ENCODE measurements around the gene NPM3.

The NPM3 gene

GRCh38 chr10:101782811-101783735, at the start of gene NPM3:
Gene NPM3 (minus strand): TSS chr10:101783446. CDS start chr10:101783390, 56 bp downstream.
- peak; percentile 82 for DNase-seq (ENCODE audit: low spot score)

- no peak for DNase-seq (ENCODE audit: low spot score)
Observed at GRCh38 chr10:101832325-101832771, 49.1 kb upstream of the NPM3 start.

- no peak for DNase-seq (ENCODE audit: low spot score)
Observed at GRCh38 chr10:101831169-101831811, 48.0 kb upstream of the NPM3 start.

- DNase-seq (ENCODE audit: low spot score): peak; percentile 85
Observed at GRCh38 chr10:101830322-101831168, 47.3 kb upstream of the NPM3 start.

DNA sequence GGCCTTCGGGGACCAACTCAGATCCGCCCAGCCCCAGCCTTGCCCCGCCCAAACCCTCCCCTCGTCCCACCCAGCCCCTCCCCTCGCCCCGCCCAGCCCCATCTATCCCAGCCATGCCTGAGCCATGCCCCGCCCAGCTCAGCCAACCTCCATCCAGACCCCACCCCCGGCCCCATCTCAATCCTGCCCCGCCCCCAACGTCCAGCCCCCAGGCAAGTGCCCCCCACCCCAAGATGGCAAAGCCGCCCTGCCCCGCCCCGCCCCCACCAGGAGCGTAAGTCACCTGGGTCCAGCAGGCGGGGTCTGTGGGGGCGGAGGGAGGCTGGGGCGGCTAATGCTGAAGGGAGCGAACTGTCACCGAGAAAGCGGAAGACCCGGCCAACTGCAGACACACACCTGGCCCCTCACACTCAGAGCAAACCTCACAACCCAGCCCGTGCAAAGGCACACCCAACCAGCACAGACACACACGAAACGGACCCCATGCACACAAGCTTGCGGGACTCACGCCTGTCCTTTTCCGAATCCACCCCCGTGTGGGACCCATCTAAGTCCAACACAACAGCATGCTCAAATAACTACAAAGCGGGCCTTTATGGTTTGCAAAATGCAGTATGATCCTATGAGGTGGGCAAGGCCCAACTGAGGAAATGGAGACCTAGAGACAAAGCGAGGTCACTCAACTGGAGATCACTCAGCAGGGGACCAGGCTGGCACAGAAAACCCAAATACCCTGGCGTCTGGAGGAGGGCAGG, 46.5 kb upstream of the NPM3 start:
- DNase-seq (ENCODE audit: low spot score): no peak

GRCh38 chr10:101828766-101829551, 45.7 kb upstream of the NPM3 start:
- no peak for DNase-seq (ENCODE audit: low spot score)

- DNase-seq (ENCODE audit: low spot score): no peak
Observed at GRCh38 chr10:101827919-101828600, 44.8 kb upstream of the NPM3 start.

- no peak for DNase-seq (ENCODE audit: low spot score)
Observed at GRCh38 chr10:101826852-101827434, 43.7 kb upstream of the NPM3 start.

- no peak for DNase-seq (ENCODE audit: low spot score)
Observed at GRCh38 chr10:101824736-101825135, 41.5 kb upstream of the NPM3 start.

DNA sequence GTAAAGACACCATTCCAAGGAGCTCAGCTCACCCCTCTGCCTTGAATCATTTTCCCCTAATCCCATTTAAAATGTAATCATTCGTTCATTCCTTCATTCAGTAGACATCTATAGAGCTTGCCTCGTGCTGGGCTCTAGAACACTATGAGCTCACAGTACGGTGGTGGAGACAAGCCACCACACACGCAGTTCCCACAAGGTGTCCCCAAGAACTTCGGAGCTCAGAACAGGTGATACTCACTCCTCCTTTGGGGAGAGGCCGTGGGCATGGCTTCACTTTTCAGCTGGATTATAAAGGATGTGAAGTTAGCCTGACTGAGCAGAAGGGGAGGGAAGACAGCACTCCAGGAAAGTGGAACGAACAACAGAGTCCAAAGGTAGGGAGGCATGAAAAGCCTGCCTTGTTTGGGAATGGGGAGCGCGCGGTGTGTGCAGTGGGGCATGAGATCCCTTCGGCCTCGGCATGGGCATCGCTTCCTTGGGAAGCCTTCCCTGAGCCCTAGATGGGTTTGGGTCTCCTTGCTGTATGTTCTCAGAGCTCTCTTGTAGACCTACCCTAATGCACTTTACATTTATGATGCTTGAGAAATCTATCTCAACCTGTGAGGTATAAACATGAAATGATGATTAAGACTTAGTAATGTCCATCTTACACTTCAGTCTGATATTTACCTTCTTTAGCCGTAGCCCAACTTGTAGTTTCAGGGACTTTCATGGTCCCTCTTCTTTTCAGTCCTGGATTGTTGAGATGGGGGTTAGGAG, 35.8 kb upstream of the NPM3 start:
- DNase-seq (ENCODE audit: low spot score): no peak

DNA sequence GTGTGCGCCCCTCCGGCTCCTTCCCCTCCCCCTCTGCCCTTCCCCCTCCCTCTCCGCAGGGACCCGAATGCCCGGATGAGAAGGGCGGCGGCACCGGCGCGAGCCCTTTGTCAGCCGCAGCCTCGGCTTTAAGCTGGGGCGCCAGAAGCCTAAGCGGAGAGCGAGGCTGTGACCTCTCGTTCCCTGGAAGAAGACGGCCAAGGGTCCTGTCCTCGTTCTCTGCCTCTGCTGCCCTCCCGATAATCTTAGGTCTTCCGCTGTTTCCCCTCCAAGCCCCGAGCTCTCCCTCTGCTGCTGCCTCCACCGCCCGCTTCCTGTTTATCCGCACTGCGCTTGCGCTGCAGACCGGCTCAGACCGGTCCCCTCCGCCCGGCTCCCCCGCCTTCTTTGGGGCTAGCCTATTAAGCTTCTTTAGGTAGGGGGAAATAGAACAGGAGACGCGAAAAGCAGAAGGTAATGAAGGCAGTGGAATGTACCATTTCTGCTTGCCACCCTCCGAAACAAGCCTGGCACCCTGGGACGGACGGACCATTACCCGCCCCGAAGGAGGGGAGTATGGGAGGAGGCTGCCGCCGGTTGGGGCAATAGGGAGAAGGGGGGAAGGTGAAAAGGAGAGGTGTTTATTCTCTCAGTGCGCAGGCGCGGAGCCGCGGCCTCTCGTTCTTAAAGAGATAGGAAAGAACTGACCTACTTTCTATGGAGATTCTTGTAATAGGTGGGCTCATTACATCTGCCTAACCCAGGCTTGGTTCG, 35.0 kb upstream of the NPM3 start, which contains the start of gene OGA:
Gene OGA (minus strand): TSS at position 326 of the 753 bp plus-strand sequence. CDS start 422 bp downstream, outside the sequence.
- DNase-seq (ENCODE audit: low spot score): peak; percentile 100

- peak; percentile 93 for DNase-seq (ENCODE audit: low spot score)
Observed at GRCh38 chr10:101817337-101818118, 34.3 kb upstream of the NPM3 start.

DNA sequence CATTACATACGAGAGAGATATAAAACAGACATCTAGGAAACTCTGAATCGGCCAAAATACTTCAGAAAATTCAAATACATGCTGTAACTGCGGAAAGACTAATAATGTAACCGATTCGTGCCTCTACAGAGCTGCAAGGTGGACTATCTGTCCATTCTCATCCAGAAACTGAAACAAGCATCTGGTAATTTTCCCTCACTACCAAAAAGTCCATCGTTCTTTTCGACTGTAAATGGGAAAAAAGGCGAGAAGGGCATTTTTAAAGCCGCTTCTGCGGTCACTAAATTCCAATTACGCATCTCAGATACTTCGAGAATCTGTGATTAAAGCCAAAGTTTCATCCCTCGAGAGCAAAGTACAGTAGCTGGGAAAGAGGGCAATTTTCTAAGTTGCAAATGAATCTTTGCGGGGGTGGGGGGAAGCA, 33.7 kb upstream of the NPM3 start:
- DNase-seq (ENCODE audit: low spot score): no peak

GRCh38 chr10:101816376-101816775, 33.1 kb upstream of the NPM3 start:
- DNase-seq (ENCODE audit: low spot score): no peak

GRCh38 chr10:101814466-101815071, 31.3 kb upstream of the NPM3 start:
- DNase-seq (ENCODE audit: low spot score): peak; percentile 48

DNA sequence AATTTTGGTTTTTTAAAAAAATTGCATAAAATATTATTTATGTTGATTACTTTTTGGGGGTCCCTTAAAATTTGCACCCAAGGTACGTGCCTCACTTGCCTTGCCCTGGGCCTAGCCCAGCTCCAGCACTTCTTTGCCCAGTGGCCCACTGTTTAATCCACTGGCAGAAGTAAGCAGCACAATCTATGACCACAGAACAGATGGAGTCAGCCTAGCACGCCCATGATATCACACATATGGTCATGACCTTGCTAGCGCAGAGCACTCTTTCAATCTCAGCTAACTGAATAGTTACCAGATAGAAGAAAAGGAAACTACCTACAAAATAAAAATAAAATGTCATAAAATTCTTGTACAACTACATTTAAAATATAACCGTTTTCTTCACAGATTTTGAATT, 29.4 kb upstream of the NPM3 start:
- no peak for DNase-seq (ENCODE audit: low spot score)

GRCh38 chr10:101807158-101807557, 23.9 kb upstream of the NPM3 start:
- no peak for DNase-seq (ENCODE audit: low spot score)
